NCI-H526 (cell line): ENCODE results near the gene NOC2L.
"Not testable (repeated sequence)": the region's sequence is repeated elsewhere in the genome, so short reads cannot be mapped to it uniquely, and the experiment has no call there.

Source experiments
- DNase-seq, 2 experiments: peaks; one replicate each; lab custom pipeline; 2025; lab: John Stamatoyannopoulos, UW

NOC2L gene

DNA sequence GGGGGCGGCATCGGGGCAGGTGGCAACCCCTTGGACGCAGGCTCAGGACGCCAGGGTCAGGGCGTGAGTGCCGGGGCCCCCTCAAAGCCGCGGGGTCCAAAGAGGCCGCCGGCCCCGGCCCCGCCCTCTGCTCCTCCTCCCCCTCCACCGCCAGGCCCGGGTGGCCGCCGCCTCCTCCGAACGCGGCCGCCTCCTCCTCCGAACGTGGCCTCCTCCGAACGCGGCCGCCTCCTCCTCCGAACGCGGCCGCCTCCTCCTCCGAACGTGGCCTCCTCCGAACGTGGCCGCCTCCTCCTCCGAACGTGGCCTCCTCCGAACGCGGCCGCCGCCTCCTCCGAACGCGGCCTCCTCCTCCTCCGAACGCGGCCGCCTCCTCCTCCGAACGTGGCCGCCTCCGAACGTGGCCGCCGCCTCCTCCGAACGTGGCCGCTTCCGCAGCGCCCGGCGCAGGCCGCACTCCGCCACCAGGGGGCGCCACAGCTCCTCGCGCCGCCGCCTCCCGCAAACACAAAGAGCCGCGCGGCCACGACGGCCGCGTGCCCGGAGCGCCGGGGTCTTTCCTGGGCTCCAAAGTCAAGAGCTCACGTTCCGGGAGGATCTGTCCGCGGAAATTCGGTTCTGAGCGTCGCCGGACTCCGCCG lies 54.6 kb downstream of the NOC2L start:
- DNase-seq, result peak; percentile 65 to 93

DNA sequence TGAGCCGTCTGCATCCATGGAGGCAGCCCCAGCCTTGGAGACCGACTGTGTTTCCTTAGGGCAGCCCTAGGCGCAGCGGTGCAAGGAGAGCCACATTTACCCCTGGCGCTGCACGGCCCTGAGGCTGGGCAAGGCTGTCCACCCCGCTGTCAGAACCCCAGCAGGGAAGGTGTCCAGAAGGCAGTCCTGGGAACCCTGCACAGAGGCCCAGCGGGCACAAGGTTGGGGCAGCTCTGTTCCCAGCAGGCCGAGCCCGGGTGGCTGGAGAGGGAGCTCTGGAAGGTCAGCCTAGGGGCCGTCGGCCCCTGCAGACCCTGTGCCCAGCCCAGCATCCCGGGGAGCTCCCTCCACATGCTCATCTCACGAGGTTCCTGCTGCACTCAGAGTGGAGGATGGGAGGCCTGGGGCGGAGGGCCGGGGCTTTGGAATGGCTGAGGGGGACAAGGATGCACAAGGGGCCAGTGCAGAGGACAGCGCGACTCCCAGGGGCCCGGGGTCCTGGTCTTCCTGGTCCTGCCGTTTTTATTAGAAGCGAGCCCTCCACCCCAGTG lies 55.3 kb downstream of the NOC2L start:
- no peak for DNase-seq

DNA sequence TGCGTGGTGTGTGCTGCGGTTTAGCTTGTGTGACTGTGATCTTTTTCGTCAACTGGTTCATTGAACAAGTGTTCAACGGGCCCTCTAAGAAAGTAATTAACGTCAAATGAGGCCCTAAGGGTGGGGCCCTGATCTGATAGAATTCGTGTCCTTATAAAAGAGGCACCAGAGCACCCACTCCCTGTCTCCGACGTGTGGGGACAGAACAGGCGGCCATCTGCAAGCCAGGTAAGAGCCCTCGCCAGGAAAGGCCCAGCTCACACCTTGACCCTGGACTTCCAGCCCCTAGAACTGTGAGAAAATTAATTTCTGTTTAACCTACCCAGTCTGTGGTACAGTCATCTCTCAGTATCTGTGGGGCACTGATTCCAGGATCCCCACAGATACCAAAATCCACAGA lies 55.8 kb downstream of the NOC2L start:
- DNase-seq, result no peak

DNA sequence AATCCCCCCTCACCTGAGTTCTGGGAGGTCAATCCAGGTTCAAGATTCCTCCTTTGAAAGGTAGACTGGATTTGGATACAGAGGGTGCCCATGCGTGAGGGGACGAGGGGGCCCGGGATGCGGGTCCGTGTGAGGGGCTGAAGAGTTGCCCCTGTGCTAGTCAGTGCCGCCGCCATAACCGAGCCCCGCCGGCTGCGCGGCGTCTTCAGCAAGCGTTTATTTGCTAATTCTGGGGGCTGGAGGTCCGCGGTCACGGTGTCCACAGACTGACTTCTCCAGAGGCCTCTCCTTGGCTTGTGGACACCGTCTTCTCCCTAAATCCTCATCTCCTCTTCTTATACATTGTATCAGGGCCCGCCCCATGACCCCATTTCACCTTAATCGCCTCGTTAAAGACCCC lies 56.3 kb downstream of the NOC2L start:
- DNase-seq, result no peak

DNA sequence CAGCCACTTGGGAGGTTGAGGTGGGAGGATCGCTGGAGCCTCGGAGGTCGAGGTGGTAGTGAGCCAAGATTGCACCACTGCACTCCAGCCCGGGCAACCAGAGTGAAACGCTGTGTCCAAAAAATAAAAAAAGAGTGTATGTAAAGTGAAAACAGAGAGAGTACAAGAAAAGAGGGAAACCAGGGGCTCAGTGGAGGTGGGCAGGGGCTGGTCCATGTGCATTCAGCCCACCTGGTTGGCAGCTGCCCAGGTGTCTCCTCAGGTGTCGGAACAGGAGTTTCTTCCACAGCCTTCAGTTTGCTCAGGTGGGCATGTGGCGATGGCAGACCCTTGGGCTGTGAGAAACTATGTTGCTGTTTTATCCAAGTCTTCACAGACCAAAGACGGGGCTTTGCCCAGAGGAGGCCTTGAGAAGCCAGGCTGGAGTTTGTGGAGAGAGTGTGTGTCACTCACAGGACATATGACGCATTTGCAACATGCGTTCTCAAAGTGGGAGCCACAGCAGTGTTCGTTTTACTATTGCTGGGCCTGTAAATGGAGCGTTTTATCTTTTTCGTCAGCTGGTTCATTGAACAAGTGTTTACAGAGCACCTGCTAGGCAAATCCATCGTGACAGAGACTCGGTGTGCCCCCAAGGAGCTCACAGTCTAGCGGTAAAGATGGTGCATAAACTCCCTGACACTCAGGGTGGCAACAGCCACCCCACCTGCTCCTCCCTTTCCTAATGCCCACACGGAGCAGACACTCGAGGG lies 57.8 kb downstream of the NOC2L start:
- peak; percentile 44 to 59 for DNase-seq

DNA sequence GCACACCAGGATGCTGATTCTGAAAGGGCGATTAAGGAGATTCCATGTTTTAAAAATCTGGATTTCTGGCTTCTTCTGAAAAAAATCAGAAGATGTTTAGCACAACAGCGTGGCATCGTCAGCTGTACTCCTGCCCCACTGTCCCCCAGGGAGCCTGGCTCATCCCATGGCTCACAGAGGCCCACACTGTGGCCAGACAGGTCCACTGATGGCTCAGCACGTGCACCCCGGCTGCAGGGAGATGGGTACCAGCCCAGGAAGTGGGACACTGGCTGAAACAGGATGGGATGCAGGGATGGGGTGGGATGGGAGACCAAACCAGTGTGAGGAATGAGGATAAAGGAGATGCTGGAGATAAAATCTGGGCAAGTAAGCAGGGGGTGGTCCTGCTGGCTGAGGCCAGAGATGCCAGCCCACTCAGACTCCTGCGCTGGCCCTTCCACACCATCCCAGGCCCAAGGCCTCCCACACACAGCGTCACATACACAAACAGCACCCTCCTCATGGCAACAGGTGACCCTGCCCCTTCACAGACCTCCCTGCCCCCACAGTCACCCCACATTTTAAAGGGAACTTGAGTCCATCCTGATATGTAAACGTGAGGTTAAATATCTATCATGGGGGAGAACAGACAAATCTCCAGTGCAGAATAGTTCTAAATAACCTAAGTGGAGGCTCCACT lies 59.3 kb downstream of the NOC2L start:
- no peak for DNase-seq

DNA sequence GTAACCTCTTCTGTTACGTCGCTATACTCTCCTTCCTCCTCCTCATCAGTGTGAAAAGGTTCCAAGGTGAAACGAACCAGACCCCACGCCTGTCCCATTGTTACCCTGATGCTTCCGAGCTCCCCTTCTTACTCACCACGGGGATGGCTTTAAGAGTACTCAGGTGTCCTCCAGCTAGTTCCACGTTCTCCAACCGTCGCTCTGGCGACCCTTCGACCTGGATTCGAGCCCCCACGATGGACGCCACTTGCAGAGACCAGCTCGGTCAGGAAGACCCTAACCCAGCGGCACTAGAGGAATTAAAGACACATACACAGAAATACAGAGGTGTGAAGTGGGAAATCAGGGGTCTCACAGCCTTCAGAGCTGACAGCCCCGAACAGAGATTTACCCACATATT lies 61.1 kb downstream of the NOC2L start:
- not testable (repeated sequence) for DNase-seq

DNA sequence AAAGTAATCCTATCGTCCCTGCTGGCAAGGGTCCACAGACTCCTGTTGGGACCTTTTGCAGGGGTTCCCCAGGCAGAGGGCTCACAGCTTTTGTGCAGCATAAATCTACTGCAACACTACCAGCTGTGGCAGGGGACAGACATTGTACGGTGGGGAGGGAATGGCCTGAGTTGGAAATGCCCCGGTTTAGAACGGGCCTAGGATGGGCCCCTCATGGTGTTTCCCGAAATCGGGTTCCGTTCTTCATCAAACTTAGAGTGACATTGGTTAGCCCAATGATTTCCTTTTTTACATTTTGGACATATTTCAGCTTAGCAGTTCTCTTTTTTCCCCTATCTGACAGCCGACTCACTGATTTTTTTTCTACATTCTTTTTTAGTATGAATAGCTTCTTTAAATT lies 61.8 kb downstream of the NOC2L start:
- DNase-seq, result no peak
